SIG-M5 (cell line): Measurements from ENCODE around the gene CHRDL2.

Source experiments
- DNase-seq: peaks from one replicate; lab custom pipeline; 2025; lab: John Stamatoyannopoulos, UW

The CHRDL2 gene

GRCh38 chr11:74748211-74749126, 17.2 kb upstream of the CHRDL2 start, which contains the start of gene RNF169:
RNF169 (plus strand) TSS chr11:74748849; CDS start chr11:74748881, 32 bp downstream.
- peak; percentile 63 for DNase-seq

GRCh38 chr11:74746868-74747267, 15.6 kb upstream of the CHRDL2 start:
- no peak for DNase-seq

GRCh38 chr11:74744277-74744676, 13.1 kb upstream of the CHRDL2 start:
- DNase-seq = no peak

GRCh38 chr11:74743640-74744039, 12.4 kb upstream of the CHRDL2 start:
- DNase-seq = no peak

GRCh38 chr11:74742070-74742469, 10.8 kb upstream of the CHRDL2 start:
- no peak for DNase-seq

- no peak for DNase-seq
Observed at GRCh38 chr11:74739546-74740270, 8.5 kb upstream of the CHRDL2 start.

- DNase-seq = no peak
Observed at GRCh38 chr11:74736031-74736430, 4.8 kb upstream of the CHRDL2 start.

- peak; percentile 46 for DNase-seq
Observed at GRCh38 chr11:74735365-74735928, 4.2 kb upstream of the CHRDL2 start.

- no peak for DNase-seq
Observed at GRCh38 chr11:74734559-74734925, 3.3 kb upstream of the CHRDL2 start.

GRCh38 chr11:74730571-74731260, 510 bp downstream of the CHRDL2 start:
- DNase-seq = no peak

- DNase-seq = no peak
Observed at GRCh38 chr11:74729397-74729796, 1.8 kb downstream of the CHRDL2 start.

- no peak for DNase-seq
Observed at GRCh38 chr11:74726547-74727182, 4.6 kb downstream of the CHRDL2 start.

- DNase-seq = no peak
Observed at GRCh38 chr11:74725701-74726100, 5.5 kb downstream of the CHRDL2 start.

GRCh38 chr11:74723511-74723910, 7.7 kb downstream of the CHRDL2 start:
- no peak for DNase-seq

- DNase-seq = no peak
Observed at GRCh38 chr11:74721479-74721835, 9.8 kb downstream of the CHRDL2 start.

GRCh38 chr11:74720596-74721478, 10.4 kb downstream of the CHRDL2 start:
- DNase-seq = no peak

- no peak for DNase-seq
Observed at GRCh38 chr11:74719011-74719410, 12.2 kb downstream of the CHRDL2 start.

- DNase-seq = no peak
Observed at GRCh38 chr11:74717221-74717969, 13.8 kb downstream of the CHRDL2 start.

GRCh38 chr11:74714904-74715303, 16.3 kb downstream of the CHRDL2 start:
- DNase-seq = no peak

GRCh38 chr11:74713686-74714085, 17.5 kb downstream of the CHRDL2 start:
- no peak for DNase-seq
